Stimulated activated CD8-positive, alpha-beta memory T cell treated with anti-CD3 and anti-CD28 coated beads, Interleukin-2, amount 100 ng/mL, for 48 hours (primary cell): ENCODE measurements around the gene RIN2.

ENCODE experiments used
- DNase-seq, 2 donors: peaks; one replicate each; pipeline ENCODE4 v3.0.0-alpha.2; 2020; ENCODE audit warnings: low read depth in 2 of 2

The RIN2 gene

GRCh38 chr20:19764207-19764606 is 6.1 kb downstream of the RIN2 start:
- DNase-seq, result no peak

GRCh38 chr20:19765266-19765665 is 7.2 kb downstream of the RIN2 start:
- no peak for DNase-seq

- DNase-seq, result no peak
These were observed 7.9 kb downstream of the RIN2 start for GRCh38 chr20:19765913-19766312.

DNA sequence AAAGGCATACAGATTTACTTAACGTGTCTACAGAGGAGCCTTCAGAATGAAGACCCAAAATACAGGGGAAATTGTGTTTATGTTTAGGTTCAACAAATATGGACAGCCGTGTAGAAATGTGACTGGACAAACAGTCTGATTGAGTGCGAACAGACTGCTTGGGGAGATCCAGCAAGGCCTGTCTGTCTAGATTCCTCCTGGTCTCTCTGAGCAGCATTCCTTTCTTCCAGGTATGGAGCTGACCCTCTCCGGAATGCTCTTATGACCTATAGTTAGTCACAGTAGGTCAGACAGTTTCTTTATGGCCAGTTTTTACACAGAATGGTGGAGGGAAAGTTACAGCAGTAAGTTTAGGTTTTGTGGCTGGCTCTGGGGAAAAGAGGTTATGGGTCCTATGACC is 9.0 kb downstream of the RIN2 start:
- DNase-seq, result no peak

- no peak for DNase-seq
These were observed 10.3 kb downstream of the RIN2 start for GRCh38 chr20:19768325-19768842.

DNA sequence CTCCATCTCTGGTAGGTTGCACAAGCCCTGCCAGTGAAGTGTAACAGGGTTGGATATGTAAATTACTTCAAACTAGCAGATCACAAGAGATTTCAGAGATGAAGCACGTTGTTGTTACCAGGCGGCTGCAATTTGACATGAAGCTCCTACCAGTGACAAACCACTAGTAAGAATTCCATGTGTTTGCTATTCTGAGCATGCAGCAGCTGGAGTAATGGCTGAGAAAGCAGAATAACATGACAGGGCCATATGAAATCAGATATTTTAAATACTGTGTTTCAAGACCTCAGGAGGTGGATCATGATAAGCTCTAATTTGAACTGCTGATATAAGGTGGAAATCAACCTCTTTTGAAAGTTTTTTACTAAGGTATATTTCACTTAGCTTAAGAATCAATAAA is 11.4 kb downstream of the RIN2 start:
- DNase-seq, result no peak

GRCh38 chr20:19770375-19770774 is 12.3 kb downstream of the RIN2 start:
- no peak for DNase-seq

GRCh38 chr20:19771031-19771430 is 13.0 kb downstream of the RIN2 start:
- DNase-seq, result no peak

GRCh38 chr20:19773471-19773870 is 15.4 kb downstream of the RIN2 start:
- DNase-seq, result no peak

GRCh38 chr20:19774135-19774933 is 16.3 kb downstream of the RIN2 start:
- no peak for DNase-seq

DNA sequence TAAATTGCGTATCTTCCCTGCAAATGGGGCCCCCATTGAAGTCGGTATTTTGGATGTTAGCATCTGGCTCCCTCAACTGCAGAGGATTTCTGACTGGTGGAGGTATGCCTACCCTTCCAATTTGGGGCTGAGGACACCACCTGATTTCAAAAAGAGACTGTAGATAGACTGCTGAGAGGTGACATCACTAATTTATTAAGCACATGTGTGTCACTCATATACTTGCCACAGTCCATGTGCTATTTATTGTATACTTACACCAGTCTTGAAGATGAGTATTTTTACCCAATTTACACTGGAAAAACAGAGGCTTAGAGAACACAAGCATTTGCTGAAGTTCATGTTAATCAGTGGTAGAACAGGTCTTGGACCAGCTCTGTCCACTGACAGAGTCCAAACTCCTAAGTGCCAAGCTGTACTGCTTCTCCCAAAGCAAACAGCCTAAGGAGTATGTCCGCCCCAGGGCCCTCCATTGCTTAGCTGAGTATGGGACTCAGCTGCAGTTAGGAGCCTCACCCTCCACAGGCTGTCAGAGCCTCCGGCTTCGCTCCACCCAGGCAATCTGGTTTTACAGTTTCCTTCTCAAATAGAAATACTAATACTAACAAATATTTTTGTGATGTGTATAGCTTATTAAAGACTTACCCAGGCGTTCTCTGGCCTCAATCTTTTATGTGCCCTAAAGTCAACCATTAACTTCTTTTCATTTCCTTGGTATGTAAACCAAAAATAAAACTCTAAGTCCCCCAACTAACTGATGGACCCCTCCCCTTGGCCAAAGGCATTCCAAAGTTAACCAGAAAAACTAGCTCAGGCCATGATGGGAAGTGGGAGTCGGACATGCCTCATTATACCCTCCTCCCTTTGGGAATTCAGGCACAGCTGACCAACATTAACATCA is 17.5 kb downstream of the RIN2 start:
- DNase-seq, result no peak

DNA sequence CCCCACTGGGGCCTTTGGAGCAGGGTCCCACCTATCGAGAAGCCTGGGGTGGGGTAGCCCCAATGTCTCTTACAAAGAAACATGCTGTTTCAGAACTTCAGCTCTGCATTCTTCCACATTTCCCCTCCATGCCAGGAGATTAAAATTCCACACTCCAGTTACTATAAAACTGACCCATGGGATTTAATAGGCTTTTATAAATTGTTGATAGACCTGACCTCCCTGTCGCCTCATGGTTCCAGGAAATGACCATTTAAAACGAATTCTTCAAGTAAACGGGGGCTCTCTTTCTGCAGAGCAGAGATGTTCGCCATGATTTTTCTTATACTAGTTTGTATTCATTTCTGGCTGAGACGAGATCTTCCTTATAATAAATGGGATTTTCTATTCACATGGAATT is 19.3 kb downstream of the RIN2 start:
- no peak for DNase-seq

DNA sequence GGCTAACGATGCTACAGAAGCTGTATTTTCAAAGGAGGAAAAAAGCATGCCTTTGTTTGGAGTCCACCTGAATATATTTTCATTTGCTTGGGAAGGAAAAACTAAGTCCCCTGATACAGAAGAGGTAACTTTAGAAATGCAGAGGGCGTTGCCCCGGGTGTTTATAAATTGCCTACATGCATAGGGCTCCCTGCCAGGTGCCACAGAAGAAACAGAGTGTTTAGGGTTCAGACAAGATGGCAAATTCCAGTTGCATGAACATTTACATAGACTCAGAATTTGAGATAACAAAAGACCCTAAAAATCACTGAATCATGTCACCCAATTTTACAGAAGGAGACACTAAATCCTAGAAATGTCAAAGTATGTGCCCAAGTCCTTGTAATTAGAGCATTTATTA is 19.9 kb downstream of the RIN2 start:
- no peak for DNase-seq

- no peak for DNase-seq
These were observed 20.3 kb downstream of the RIN2 start for GRCh38 chr20:19778404-19778803.

- no peak for DNase-seq
These were observed 21.6 kb downstream of the RIN2 start for GRCh38 chr20:19779634-19780033.

DNA sequence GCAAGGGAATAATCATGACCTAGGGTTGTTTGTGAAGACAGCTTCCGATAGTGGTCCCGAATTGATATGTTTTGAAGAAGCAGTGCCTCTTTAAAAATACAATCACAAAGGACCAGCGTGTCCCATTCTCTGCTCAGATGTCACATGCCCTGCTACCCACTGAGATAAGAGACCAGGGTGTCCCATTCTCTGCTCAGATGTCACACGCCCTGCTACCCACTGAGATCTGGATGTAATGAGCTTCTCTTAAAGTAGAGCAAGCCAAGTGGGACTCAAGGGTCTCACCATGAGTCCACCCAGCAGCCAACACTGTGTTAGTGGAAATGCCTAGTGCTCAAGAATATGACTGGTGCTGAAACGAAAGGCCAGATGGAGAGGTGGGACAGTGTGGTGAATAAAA is 22.2 kb downstream of the RIN2 start:
- no peak for DNase-seq

DNA sequence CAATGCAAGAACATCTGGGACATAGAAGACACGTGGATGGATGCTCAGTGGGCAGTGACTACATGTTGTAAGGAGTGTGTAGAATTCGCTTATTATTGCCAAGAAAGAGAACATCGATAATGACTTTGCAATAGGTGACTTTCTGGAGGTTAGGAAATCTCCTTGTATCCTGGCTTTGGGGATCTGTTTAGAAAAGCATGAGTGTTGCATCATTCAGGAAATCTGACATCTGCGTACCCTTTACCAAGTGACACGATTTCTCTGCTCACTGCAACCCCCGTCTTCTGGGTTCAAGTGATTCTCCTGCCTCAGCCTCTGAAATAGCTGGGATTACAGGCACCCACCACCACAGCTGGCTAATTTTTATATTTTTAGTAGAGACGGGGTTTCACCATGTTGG is 23.2 kb downstream of the RIN2 start:
- no peak for DNase-seq

GRCh38 chr20:19782669-19783068 is 24.6 kb downstream of the RIN2 start:
- no peak for DNase-seq

DNA sequence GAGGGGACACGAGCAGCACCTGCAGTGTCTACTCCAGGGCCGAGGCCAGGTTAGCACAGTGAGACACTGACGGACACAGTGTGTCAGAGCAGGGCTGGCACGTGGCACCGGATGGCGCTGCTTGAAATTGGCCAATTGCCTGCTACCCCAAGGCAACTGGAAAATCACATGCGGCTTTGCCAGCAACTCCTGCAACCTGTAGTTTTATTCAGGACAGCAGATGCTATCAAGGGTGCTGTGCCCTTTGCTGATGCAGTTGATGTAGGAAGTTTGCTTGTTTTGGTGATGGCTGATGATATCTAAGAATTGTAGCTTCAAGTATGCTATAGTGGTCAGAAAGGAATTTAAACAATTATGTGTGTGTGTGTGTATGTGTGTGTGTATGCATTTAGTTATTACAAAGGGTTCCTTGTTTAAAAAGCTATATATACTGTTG is 25.9 kb downstream of the RIN2 start:
- DNase-seq, result no peak

- no peak for DNase-seq
These were observed 26.6 kb downstream of the RIN2 start for GRCh38 chr20:19784511-19785172.

DNA sequence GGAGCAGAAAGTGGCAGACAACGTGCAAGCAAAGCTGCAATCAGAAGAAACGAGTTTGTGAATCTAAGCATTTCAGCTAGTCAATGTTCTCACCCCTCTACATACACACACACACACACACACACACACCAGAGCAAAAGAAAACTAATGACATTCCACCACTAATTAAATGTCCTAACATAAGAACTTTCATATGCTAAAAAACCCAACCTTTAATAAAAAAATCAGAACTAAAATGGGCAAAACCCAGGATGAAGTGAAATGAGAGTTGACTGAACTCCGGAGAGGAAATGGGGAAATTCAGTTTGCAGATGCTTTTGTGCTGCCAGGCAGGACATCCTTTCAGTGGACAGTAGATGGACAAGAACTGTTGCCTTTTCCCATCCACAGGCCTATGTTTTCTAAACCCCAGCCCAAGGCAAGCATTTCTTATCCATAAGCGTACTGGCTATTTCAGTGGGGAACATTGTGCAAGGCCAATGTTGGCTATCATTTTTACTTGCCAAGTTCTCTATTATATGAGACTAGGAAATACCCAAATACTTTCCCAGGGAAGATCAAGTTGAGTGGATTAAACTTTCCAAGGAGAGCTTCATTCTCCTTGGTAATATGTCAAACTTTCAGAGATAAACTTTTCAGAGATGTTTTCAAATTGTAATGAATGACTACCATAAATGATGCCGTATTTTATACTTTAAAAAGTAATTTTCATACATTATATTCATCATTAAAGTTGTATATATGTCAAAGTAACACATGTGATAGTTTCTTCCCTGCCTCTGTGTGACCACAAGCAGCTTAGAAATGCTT is 27.3 kb downstream of the RIN2 start:
- no peak for DNase-seq

GRCh38 chr20:19785983-19786285 is 27.9 kb downstream of the RIN2 start:
- no peak for DNase-seq
